HG02852 (cell line): ENCODE measurements around the gene APOO.
"Not testable (repeated sequence)": the region's sequence is repeated elsewhere in the genome, so short reads cannot be mapped to it uniquely, and the experiment has no call there.

Source experiments
- ATAC-seq: cut with Tn5 transposase; IDR thresholded peaks from one replicate; pipeline ENCODE4 v1.9.1; 2021; ENCODE audit warnings: mild to moderate bottlenecking, moderate library complexity; ENCODE audit not compliant: unreplicated experiment

The APOO gene

GRCh38 chrX:23904096-23904495, 3.6 kb downstream of the APOO start:
- no peak for ATAC-seq

- no peak for ATAC-seq
Observed at GRCh38 chrX:23902419-23902818, 5.3 kb downstream of the APOO start.

GRCh38 chrX:23901805-23902204, 5.9 kb downstream of the APOO start:
- ATAC-seq: peak; percentile 59

- no peak for ATAC-seq
Observed at GRCh38 chrX:23901060-23901459, 6.7 kb downstream of the APOO start.

- no peak for ATAC-seq
Observed at GRCh38 chrX:23900220-23900797, 7.4 kb downstream of the APOO start.

GRCh38 chrX:23898412-23898959, 9.3 kb downstream of the APOO start:
- no peak for ATAC-seq

- ATAC-seq: no peak
Observed at GRCh38 chrX:23896981-23897380, 10.8 kb downstream of the APOO start.

- ATAC-seq: not testable (repeated sequence)
Observed at GRCh38 chrX:23896539-23896938, 11.2 kb downstream of the APOO start.

GRCh38 chrX:23894993-23895392, 12.7 kb downstream of the APOO start:
- ATAC-seq: not testable (repeated sequence)

GRCh38 chrX:23890933-23891332, 16.8 kb downstream of the APOO start:
- ATAC-seq: no peak

GRCh38 chrX:23888887-23889501, 18.7 kb downstream of the APOO start:
- ATAC-seq: no peak

- no peak for ATAC-seq
Observed at GRCh38 chrX:23887918-23888317, 19.8 kb downstream of the APOO start.

GRCh38 chrX:23887451-23887850, 20.3 kb downstream of the APOO start:
- no peak for ATAC-seq

- ATAC-seq: no peak
Observed at GRCh38 chrX:23885803-23886202, 21.9 kb downstream of the APOO start.

GRCh38 chrX:23884427-23885024, 23.2 kb downstream of the APOO start:
- no peak for ATAC-seq

GRCh38 chrX:23883737-23884354, 23.9 kb downstream of the APOO start:
- no peak for ATAC-seq

- no peak for ATAC-seq
Observed at GRCh38 chrX:23879380-23880090, 28.2 kb downstream of the APOO start.

- ATAC-seq: no peak
Observed at GRCh38 chrX:23871905-23872546, 35.7 kb downstream of the APOO start.

- no peak for ATAC-seq
Observed at GRCh38 chrX:23870041-23870440, 37.7 kb downstream of the APOO start.

GRCh38 chrX:23864742-23865326, 42.9 kb downstream of the APOO start:
- ATAC-seq: no peak
